T-helper 17 cell (primary cell): ENCODE measurements around the gene LUZP4. TPM values are rescaled to one million over a fixed set of nuclear protein-coding genes. Genes with fewer than 3 reads are reported as not detected.

Source experiments
- ATAC-seq: fragments of 150-1000 bp; cut with Tn5 transposase; 2 replicates; pipeline ENCODE4 v1.10.0; 2021; ENCODE audit warnings: mild to moderate bottlenecking, moderate library complexity
- DNase-seq, 3 donors: peaks; one replicate each; pipeline versions ENCODE4 v3.0.0 to v3.0.0-alpha.2; 2020 to 2021
- H3K9me3 ChIP-seq: one replicate; pipeline ENCODE4 v1.7.0; 2013; ENCODE audit warnings: low read length, mild to moderate bottlenecking; ENCODE audit not compliant: control insufficient read depth, poor library complexity, severe bottlenecking
- H3K27ac Mint-ChIP-seq: one replicate; pipeline ENCODE4 v1.8.0; 2022; ENCODE audit warnings: mild to moderate bottlenecking, moderate library complexity, mixed read lengths
- H3K27me3 Mint-ChIP-seq: one replicate; pipeline ENCODE4 v1.8.0; 2022; ENCODE audit warnings: mixed read lengths
- H3K36me3 Mint-ChIP-seq: one replicate; pipeline ENCODE4 v1.8.0; 2022; ENCODE audit warnings: low read depth, mixed read lengths
- H3K4me1 Mint-ChIP-seq: one replicate; pipeline ENCODE4 v1.8.0; 2022; ENCODE audit warnings: mild to moderate bottlenecking, mixed read lengths
- H3K4me3 Mint-ChIP-seq: one replicate; pipeline ENCODE4 v1.8.0; 2022; ENCODE audit warnings: mild to moderate bottlenecking, moderate library complexity, mixed read lengths
- total RNA-seq, 4 donors: library from RNA in 2 of 4; stranded (reverse) in 2 of 4; gene quantifications; one replicate each; pipeline ENCODE4 v1.2.3 and lab custom pipeline; 2022 to 2026

Gene LUZP4
- total RNA-seq = not detected
- total RNA-seq (lab: John Stamatoyannopoulos, UW) = 0 reads per million in 2 donors

DNA sequence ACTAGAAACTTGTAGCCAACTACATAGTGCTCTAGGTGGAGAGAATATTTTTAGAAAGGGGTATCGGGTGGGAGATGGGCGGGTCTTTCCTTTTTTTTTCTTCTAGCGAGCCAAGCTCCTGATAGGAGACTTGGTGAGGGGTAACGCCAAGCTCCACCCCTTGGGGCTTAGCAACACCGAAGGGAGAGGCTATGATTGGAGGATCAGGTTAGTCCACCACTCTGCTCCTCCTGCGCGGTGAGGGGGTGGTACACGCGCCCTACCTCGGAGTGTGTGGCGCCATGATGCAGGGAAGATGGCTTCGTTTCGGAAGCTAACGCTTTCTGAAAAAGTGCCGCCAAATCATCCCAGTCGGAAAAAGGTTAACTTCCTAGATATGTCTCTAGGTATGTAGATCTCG lies at the start of gene LUZP4:
Gene LUZP4, plus strand, starts transcription at position 251 of the 400 bp plus-strand sequence. Its CDS starts 45 bp downstream, at position 296.
- Mint-ChIP-seq H3K27me3 (no peaks in the 10 kb centered on the region), H3K27ac (no peak within 1 kb of the TSS), H3K4me3 (no peak within 1 kb of the TSS), H3K4me1 (no peaks in the 10 kb centered on the region), H3K36me3 (no peaks in the 10 kb centered on the region)
- ATAC-seq (no peak), DNase-seq (no peak)
- H3K9me3 ChIP-seq = no peaks in the 10 kb centered on the region

DNA sequence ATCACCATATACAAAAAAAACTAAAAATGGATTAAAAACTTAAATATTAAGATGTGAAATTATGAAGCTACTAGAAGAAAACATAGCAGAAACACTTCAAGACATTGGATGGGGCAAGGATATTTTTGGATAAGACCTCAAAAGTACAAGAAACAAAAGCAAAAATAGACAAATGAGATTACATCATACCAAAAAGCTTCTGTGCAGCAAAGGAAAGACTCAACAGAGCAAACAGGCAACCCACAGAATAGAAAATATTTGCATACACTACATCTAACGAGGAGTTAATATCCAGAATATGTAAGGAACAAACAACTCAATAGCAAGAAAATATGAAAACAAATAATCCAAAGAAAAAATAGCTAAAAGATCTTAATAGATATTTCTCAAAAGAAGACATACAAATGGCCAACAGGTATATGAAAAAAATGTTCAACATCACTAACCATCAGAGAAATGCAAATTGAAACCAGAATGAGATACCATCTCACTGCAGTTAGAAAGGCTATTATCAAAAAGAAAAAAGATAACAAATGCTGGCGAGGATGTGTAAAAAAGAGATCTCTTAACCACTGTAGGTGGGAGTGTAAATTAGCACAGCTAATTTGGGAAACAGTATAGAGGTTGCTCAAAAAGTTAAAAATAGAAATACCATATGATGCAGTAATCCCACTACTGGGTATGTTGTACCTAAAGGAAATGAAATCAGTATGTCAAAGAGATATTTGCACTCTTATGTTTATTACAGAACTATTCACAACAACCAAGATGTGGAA lies 37.9 kb upstream of the LUZP4 start:
- Mint-ChIP-seq H3K27ac (no peak overlapping the region), H3K36me3 (no peaks in the 10 kb centered on the region), H3K27me3 (no peaks in the 10 kb centered on the region), H3K4me1 (no peaks in the 10 kb centered on the region), H3K4me3 (no peak overlapping the region)
- DNase-seq (no peak), ATAC-seq (no peak)
- H3K9me3 ChIP-seq = no peaks in the 10 kb centered on the region

- H3K27me3 Mint-ChIP-seq = no peaks in the 10 kb centered on the region
- H3K4me1 Mint-ChIP-seq = no peaks in the 10 kb centered on the region
- no peak overlapping the region for H3K4me3 Mint-ChIP-seq
- ATAC-seq = no peak
- no peak for DNase-seq
- H3K27ac Mint-ChIP-seq = no peak overlapping the region
- H3K36me3 Mint-ChIP-seq = no peaks in the 10 kb centered on the region
- H3K9me3 ChIP-seq = no peaks in the 10 kb centered on the region
Measured at GRCh38 chrX:115255003-115255402, 34.5 kb upstream of the LUZP4 start.

DNA sequence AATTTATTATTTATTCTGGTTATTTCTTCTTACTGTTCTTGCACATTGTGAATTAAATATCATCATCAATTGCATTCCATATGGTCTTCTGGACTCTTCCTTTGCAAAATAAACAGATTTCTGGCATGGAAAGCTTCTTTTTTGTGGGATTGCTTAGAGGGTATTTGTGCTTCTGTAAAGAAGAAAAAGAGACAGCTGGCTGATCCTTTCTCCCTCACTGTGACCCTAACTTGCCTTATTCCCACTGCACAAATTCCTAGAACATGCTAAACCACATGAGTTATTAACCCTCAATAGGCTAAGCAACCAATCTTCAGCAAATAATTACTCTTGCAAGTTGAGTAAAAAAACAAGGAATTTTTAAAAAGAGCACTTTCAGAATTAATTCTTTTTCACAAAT lies 31.8 kb upstream of the LUZP4 start:
- ATAC-seq (no peak), DNase-seq (no peak)
- Mint-ChIP-seq H3K4me1 (no peaks in the 10 kb centered on the region), H3K36me3 (no peaks in the 10 kb centered on the region), H3K27me3 (no peaks in the 10 kb centered on the region), H3K27ac (no peak overlapping the region), H3K4me3 (no peak overlapping the region)
- no peaks in the 10 kb centered on the region for H3K9me3 ChIP-seq

DNA sequence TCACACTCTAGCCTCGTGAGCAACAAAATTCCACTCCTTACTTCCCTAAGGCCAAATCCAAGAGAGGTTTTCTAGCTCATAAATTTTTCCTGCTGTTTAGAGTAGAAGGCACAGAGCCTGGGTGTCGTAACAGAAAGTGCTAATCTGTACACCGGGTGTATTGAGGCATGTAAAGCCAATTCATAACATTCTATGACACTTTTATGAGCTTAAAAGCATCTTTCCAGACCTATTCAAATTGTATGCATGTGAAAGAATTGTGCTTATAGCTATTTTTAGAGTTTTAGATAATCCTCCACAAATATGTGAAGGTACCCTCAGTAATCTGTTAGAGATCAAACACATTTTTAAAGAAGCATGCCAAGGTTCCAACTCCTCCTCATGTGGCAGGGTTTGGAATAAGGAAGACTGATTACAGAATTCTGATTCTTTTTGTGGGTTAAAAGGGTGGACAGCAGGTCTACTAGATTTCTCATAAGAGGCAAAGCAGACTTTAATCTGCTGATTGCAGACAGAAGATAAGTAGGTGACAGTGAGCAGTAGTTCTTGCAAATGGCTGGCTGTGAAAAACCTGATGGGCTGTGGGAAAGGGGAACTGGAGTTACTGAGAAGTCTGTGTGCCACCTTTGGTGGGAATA lies 30.2 kb upstream of the LUZP4 start:
- Mint-ChIP-seq H3K4me3 (no peak overlapping the region), H3K4me1 (no peaks in the 10 kb centered on the region), H3K27ac (no peak overlapping the region), H3K27me3 (no peaks in the 10 kb centered on the region), H3K36me3 (no peaks in the 10 kb centered on the region)
- DNase-seq (no peak), ATAC-seq (no peak)
- no peaks in the 10 kb centered on the region for H3K9me3 ChIP-seq

- H3K36me3 Mint-ChIP-seq = no peaks in the 10 kb centered on the region
- H3K27me3 Mint-ChIP-seq = no peaks in the 10 kb centered on the region
- H3K27ac Mint-ChIP-seq = no peak overlapping the region
- H3K9me3 ChIP-seq = no peaks in the 10 kb centered on the region
- DNase-seq (no peak), ATAC-seq (no peak)
- no peaks in the 10 kb centered on the region for H3K4me1 Mint-ChIP-seq
- H3K4me3 Mint-ChIP-seq = no peak overlapping the region
Measured at GRCh38 chrX:115260330-115260729, 29.2 kb upstream of the LUZP4 start.

DNA sequence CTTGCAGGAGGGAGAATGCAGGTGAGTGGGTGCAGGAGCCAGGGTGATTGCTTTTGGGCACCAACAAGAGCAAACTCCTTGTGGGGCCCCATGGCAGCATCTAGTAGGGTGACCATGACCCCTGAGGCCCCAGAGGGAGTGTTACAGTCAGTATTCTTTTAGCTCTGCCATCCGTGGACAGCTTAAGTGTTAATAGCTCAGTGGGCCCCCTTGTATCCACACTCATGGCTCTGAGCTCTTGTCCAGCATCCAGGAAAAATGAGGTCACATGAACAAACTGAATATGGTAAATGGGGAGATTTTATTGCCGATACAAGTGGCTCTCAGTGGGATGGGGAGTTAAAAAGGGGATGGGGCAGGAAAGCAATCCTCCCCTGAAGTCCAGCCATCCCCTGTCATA lies 28.4 kb upstream of the LUZP4 start:
- no peaks in the 10 kb centered on the region for H3K9me3 ChIP-seq
- DNase-seq = no peak
- Mint-ChIP-seq H3K4me3 (no peak overlapping the region), H3K36me3 (no peaks in the 10 kb centered on the region), H3K4me1 (no peaks in the 10 kb centered on the region), H3K27ac (no peak overlapping the region), H3K27me3 (no peaks in the 10 kb centered on the region)
- no peak for ATAC-seq

DNA sequence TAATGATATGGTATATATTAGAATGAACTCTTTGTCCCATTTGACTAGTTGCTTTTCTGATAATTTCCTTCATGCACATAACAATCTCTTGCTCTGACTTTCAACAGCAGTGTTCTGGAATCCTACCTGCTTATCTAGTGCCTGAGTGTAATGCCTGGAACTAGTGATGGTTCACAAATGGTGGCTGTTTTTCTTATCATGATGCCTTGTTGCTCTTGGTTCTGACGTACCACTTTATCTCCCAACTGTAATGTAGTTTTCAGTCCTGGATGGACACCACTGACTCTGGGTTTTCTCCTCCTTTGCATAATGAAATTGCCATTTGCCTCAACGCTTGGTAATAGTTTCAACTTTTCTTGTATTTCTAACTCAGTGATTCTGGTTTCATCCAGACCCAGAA lies 25.5 kb upstream of the LUZP4 start:
- Mint-ChIP-seq H3K27ac (no peak overlapping the region), H3K4me3 (no peak overlapping the region), H3K4me1 (no peaks in the 10 kb centered on the region), H3K27me3 (no peaks in the 10 kb centered on the region), H3K36me3 (no peaks in the 10 kb centered on the region)
- H3K9me3 ChIP-seq = no peaks in the 10 kb centered on the region
- DNase-seq (no peak), ATAC-seq (no peak)

DNA sequence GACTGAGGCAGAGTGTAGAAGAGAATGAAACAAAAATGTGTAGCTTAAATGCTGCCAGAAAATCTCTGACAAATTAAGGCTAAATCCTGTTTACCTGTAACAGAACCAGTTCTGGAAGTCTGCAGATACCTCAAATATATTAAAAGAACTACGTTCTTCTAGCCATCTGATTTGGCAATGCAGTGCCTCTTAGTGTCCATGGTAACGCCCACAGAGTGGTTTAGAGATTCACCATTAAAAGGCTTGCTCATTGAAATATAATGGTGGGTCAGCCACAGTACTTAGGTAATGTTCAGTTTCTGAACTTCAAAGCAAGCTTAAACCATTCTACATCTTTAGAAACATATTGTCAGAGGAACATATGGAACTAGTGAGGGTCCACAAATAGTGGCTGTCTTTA lies 23.2 kb upstream of the LUZP4 start:
- Mint-ChIP-seq H3K36me3 (no peaks in the 10 kb centered on the region), H3K4me3 (no peak overlapping the region), H3K27ac (no peak overlapping the region), H3K4me1 (no peaks in the 10 kb centered on the region), H3K27me3 (no peaks in the 10 kb centered on the region)
- ATAC-seq (no peak), DNase-seq (no peak)
- no peaks in the 10 kb centered on the region for H3K9me3 ChIP-seq

DNA sequence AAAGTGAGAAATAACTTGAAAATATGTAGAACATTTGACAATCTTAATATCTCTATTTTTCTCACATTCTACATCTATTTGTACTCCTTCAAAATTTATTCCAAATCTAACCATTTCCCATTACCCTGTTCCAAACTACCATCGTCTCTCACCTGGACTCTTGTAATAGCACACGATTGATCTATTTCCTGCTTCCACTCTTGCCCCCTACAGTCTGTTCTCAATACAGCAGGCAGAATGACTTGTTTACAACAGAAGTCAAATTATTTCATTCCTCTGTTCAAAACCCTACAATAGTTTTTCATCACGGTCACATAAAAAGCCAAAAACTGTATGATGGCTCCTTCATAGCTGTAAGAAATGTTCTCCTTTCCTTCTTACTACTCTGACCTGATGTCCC lies 21.1 kb upstream of the LUZP4 start:
- no peaks in the 10 kb centered on the region for H3K9me3 ChIP-seq
- Mint-ChIP-seq H3K36me3 (no peaks in the 10 kb centered on the region), H3K4me3 (no peak overlapping the region), H3K27ac (no peak overlapping the region), H3K27me3 (no peaks in the 10 kb centered on the region), H3K4me1 (no peaks in the 10 kb centered on the region)
- DNase-seq (no peak), ATAC-seq (no peak)

- no peak for ATAC-seq
- H3K27me3 Mint-ChIP-seq = no peaks in the 10 kb centered on the region
- H3K36me3 Mint-ChIP-seq = no peaks in the 10 kb centered on the region
- H3K9me3 ChIP-seq = no peaks in the 10 kb centered on the region
- H3K27ac Mint-ChIP-seq = no peak overlapping the region
- H3K4me1 Mint-ChIP-seq = no peaks in the 10 kb centered on the region
- DNase-seq = no peak
- no peak overlapping the region for H3K4me3 Mint-ChIP-seq
Measured at GRCh38 chrX:115269051-115269683, 20.3 kb upstream of the LUZP4 start.

DNA sequence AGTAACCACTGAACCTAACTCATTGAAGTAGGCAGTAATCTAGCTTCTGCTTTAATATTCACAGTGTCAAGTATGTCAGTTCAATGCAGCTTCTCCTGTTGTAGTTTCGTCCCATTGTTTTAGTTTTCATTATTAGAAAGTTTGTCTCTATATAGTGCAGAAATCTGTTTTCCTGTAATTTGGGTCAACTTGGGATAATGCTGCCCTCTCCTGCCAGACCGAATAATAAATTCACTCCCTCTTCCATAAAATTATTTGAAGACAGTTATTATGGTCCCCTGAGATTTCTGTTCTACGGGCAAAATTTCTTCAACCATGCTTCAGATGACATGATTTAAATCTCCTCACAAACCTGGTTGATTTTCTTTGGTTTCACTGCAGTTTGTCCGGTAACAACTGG lies 4.6 kb upstream of the LUZP4 start:
- no peaks in the 10 kb centered on the region for H3K27me3 Mint-ChIP-seq
- no peak for DNase-seq
- H3K4me1 Mint-ChIP-seq = no peaks in the 10 kb centered on the region

GRCh38 chrX:115297189-115297588 lies 7.7 kb downstream of the LUZP4 start:
- H3K36me3 Mint-ChIP-seq = no peaks in the 10 kb centered on the region
- no peaks in the 10 kb centered on the region for H3K4me1 Mint-ChIP-seq
- H3K9me3 ChIP-seq = no peaks in the 10 kb centered on the region
- ATAC-seq (no peak), DNase-seq (no peak)
- H3K27me3 Mint-ChIP-seq = no peaks in the 10 kb centered on the region
- H3K4me3 Mint-ChIP-seq = no peak overlapping the region
- no peak overlapping the region for H3K27ac Mint-ChIP-seq

More for the DNA sequence above, 4.6 kb upstream of the LUZP4 start:
- H3K27ac Mint-ChIP-seq = no peak overlapping the region
- no peak overlapping the region for H3K4me3 Mint-ChIP-seq
- no peaks in the 10 kb centered on the region for H3K36me3 Mint-ChIP-seq
- no peaks in the 10 kb centered on the region for H3K9me3 ChIP-seq
- ATAC-seq = no peak
